Panc1 (cell line): ENCODE data around the gene AIFM1. TPM values are rescaled to one million over a fixed set of nuclear protein-coding genes. Genes with fewer than 3 reads are reported as not detected.

ENCODE experiments used
- ATAC-seq: fragments of 200-7000 bp; cut with Tn5 transposase; 2 replicates; pipeline ENCODE4 v1.9.1; 2020; ENCODE audit warnings: mild to moderate bottlenecking, moderate library complexity
- BruUV-seq: library from RNA; stranded (reverse); fragments of 400-500 nt; replicated peaks from 2 replicates; lab custom pipeline; 2021; lab: Mats Ljungman, UMichigan
- CTCF ChIA-PET: fragments of 300-600 bp; sonication (Branson Sonifier 250); formaldehyde crosslinking; loops from one replicate; lab custom pipeline; 2022; ENCODE audit warnings: antibody characterized with exemption; lab: Charles Lee
- POLR2A ChIA-PET: fragments of 300-600 bp; sonication (Branson Sonifier 250); formaldehyde crosslinking; loops from one replicate; lab custom pipeline; 2022; ENCODE audit warnings: antibody characterized with exemption; lab: Charles Lee
- DNase-seq: peaks from one replicate; pipeline ENCODE4 v3.0.0-alpha.2; 2010; ENCODE audit warnings: low read depth, low spot score
- H3K27ac ChIP-seq: 2 replicates; pipeline ENCODE4 v1.5.1; 2011; ENCODE audit warnings: mild to moderate bottlenecking, low read length, inconsistent platforms
- H3K27me3 ChIP-seq: fragments of 200-500 bp; sonication (Bioruptor generic); 2 replicates; pipeline ENCODE4 v1.6.0; 2014; ENCODE audit warnings: low read length, inconsistent platforms; ENCODE audit not compliant: control insufficient read depth, insufficient read depth
- H3K36me3 ChIP-seq: fragments of 200-500 bp; sonication (Bioruptor generic); 2 replicates; pipeline ENCODE4 v1.5.1; 2014; ENCODE audit warnings: inconsistent platforms, mild to moderate bottlenecking, low read length, moderate library complexity; ENCODE audit not compliant: control insufficient read depth, insufficient read depth
- H3K4me1 ChIP-seq: 2 replicates; pipeline ENCODE4 v1.5.1; 2011; ENCODE audit warnings: inconsistent platforms, mild to moderate bottlenecking, low read length, moderate library complexity; ENCODE audit not compliant: control insufficient read depth, insufficient read depth
- H3K4me3 ChIP-seq, 2 experiments: 2 replicates each; pipeline ENCODE4 v1.5.1; 2011 to 2012; ENCODE audit warnings: low read depth in 2 of 2, low read length in 2 of 2, mild to moderate bottlenecking in 2 of 2, inconsistent platforms in 1 of 2, moderate library complexity in 1 of 2
- H3K9me3 ChIP-seq: fragments of 200-500 bp; sonication (Bioruptor generic); 2 replicates; pipeline ENCODE4 v1.5.1; 2014; ENCODE audit warnings: low read depth, mild to moderate bottlenecking, inconsistent platforms, low read length, moderate library complexity; ENCODE audit not compliant: control insufficient read depth, insufficient read depth
- POLR2AphosphoS5 ChIP-seq: IDR thresholded peaks from 2 replicates; pipeline ENCODE4 v1.6.1; 2012; ENCODE audit warnings: mild to moderate bottlenecking, low read depth, low read length, moderate library complexity
- SIN3A ChIP-seq: IDR thresholded peaks from 2 replicates; pipeline ENCODE4 v1.6.1; 2012; ENCODE audit warnings: low read depth, mild to moderate bottlenecking, low read length, moderate library complexity, borderline replicate concordance; ENCODE audit not compliant: insufficient read depth
- TCF7L2 ChIP-seq: IDR thresholded peaks from 2 replicates; pipeline ENCODE4 v1.6.1; 2011; ENCODE audit warnings: mild to moderate bottlenecking, low read depth, low read length, inconsistent platforms
- in situ Hi-C: cut with HindIII; loops from 2 replicates; pipeline ENCODE4 v1.10.0; 2016; ENCODE audit warnings: low sequenced_read_pairs, low pct_unique_long_range_greater_than_20kb
- intact Hi-C: fragments of 100-400 bp; cut with micrococcal nuclease; formaldehyde crosslinking; loops from one replicate; pipeline ENCODE4 v1.10.0; 2022; ENCODE audit not compliant: unreplicated experiment
- total RNA-seq: library from RNA; stranded (reverse); gene quantifications from one replicate; pipeline ENCODE4 v1.2.1, GENCODE V29; 2021; ENCODE audit not compliant: unreplicated experiment
- TF ChIP-seq, protein P1 (sequence below), 2 experiments: IDR thresholded peaks; 2 replicates each; pipeline ENCODE4 v1.6.1; 2011 to 2012; ENCODE audit warnings: low read depth in 2 of 2, control low read depth in 1 of 2, low read length in 1 of 2, mild to moderate bottlenecking in 1 of 2, moderate library complexity in 1 of 2; ENCODE audit not compliant: insufficient read depth in 1 of 2
- TF ChIP-seq, protein P2 (sequence below): fragments of 450-650 bp; IDR thresholded peaks from 2 replicates; pipeline ENCODE4 v1.5.1; 2017; ENCODE audit warnings: mild to moderate bottlenecking

Gene AIFM1
- total RNA-seq, 1 experiment from 2014 or later: 96.6 TPM

DNA sequence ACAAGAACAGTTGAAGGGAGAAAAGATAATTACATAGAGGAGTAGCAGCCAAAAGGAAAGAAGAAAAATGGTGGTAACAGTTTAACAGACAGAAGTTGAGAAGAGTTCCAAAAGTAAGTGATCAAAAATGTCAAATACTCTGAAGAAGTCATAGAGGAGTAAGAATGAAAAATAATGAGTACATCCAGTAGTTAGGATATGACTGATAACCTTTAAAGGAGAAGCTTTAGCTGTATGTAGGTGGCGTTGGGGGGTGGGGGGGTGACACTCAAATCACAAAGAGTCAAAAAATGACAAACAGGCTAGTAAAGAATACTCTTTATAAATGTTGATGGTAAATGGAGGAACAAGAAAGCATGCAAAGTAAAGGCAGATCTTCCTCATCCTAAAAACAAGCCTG is 46.7 kb upstream of the AIFM1 start:
- ATAC-seq (no peak), DNase-seq (no peak)
- peaks cover 21% of the 10 kb centered on the region for H3K36me3 ChIP-seq
- TF ChIP-seq TCF7L2: no peak
- no peak overlapping the region for H3K4me3 ChIP-seq
- ChIA-PET POLR2A (no interaction called here), CTCF (no interaction called here)
- intact Hi-C loops (no loop called here), in situ Hi-C loops (no loop called here)
- no peaks in the 10 kb centered on the region for H3K4me1 ChIP-seq
- H3K27me3 ChIP-seq: no peaks in the 10 kb centered on the region
- no peaks in the 10 kb centered on the region for H3K9me3 ChIP-seq
- no peak overlapping the region for H3K27ac ChIP-seq
- no TSS peak for BruUV-seq

DNA sequence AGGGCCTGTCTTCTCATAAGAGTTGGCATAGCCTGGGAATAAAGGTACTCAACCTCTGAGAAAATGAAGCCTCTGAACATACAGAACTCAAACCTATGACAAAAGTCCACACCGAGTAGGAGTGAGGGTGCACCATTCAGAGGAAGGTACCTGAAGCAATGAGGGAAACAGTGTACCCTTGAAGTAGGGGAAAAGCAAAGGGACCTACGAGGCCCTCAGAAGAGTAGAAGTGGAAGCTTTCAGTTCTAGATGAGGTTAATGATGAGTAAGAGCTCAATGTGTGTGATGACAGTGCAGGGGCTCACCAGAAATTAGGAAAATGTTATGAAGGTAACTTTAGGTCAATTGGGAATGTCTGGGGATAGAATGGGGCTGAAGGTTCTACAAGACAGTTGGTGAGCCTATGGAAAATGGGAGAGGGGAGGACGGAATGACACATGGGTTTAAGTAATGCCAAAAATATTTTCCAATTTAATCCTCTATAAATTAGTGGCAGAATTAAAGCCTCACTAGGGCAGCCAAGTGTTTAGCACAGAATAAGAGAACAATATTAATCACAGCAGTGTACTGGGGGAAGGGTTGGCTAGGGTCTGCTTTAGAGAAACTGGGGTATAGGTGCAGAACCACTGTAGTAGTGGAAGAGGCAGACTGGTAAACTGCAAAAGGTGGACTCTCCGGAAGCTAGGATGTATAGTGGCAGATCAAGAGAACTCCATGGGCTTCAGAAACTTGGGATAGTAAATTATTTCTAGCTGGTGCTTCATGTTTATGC is 46.0 kb upstream of the AIFM1 start:
- Histone ChIP-seq H3K4me1 (no peaks in the 10 kb centered on the region), H3K4me3 (no peak overlapping the region), H3K27ac (no peak overlapping the region), H3K9me3 (no peaks in the 10 kb centered on the region), H3K36me3 (peaks cover 21% of the 10 kb centered on the region), H3K27me3 (no peaks in the 10 kb centered on the region)
- POLR2A ChIA-PET: no interaction called here
- ATAC-seq (no peak), DNase-seq (no peak)
- intact Hi-C loops: no loop called here
- TF ChIP-seq, protein P1, sequence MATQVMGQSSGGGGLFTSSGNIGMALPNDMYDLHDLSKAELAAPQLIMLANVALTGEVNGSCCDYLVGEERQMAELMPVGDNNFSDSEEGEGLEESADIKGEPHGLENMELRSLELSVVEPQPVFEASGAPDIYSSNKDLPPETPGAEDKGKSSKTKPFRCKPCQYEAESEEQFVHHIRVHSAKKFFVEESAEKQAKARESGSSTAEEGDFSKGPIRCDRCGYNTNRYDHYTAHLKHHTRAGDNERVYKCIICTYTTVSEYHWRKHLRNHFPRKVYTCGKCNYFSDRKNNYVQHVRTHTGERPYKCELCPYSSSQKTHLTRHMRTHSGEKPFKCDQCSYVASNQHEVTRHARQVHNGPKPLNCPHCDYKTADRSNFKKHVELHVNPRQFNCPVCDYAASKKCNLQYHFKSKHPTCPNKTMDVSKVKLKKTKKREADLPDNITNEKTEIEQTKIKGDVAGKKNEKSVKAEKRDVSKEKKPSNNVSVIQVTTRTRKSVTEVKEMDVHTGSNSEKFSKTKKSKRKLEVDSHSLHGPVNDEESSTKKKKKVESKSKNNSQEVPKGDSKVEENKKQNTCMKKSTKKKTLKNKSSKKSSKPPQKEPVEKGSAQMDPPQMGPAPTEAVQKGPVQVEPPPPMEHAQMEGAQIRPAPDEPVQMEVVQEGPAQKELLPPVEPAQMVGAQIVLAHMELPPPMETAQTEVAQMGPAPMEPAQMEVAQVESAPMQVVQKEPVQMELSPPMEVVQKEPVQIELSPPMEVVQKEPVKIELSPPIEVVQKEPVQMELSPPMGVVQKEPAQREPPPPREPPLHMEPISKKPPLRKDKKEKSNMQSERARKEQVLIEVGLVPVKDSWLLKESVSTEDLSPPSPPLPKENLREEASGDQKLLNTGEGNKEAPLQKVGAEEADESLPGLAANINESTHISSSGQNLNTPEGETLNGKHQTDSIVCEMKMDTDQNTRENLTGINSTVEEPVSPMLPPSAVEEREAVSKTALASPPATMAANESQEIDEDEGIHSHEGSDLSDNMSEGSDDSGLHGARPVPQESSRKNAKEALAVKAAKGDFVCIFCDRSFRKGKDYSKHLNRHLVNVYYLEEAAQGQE (IDR thresholded peaks at IDR 0.05; ENCODE audit: insufficient read depth in 1 of 2, low read depth in 2 of 2, low read length in 1 of 2): no peak
- TF ChIP-seq SIN3A: no peak
- no peak for TF ChIP-seq TCF7L2
- no peak for TF ChIP-seq POLR2AphosphoS5
- TF ChIP-seq, protein P2, sequence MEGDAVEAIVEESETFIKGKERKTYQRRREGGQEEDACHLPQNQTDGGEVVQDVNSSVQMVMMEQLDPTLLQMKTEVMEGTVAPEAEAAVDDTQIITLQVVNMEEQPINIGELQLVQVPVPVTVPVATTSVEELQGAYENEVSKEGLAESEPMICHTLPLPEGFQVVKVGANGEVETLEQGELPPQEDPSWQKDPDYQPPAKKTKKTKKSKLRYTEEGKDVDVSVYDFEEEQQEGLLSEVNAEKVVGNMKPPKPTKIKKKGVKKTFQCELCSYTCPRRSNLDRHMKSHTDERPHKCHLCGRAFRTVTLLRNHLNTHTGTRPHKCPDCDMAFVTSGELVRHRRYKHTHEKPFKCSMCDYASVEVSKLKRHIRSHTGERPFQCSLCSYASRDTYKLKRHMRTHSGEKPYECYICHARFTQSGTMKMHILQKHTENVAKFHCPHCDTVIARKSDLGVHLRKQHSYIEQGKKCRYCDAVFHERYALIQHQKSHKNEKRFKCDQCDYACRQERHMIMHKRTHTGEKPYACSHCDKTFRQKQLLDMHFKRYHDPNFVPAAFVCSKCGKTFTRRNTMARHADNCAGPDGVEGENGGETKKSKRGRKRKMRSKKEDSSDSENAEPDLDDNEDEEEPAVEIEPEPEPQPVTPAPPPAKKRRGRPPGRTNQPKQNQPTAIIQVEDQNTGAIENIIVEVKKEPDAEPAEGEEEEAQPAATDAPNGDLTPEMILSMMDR: no peak
- in situ Hi-C loops: no loop called here
- CTCF ChIA-PET: no interaction called here
- BruUV-seq: no TSS peak

DNA sequence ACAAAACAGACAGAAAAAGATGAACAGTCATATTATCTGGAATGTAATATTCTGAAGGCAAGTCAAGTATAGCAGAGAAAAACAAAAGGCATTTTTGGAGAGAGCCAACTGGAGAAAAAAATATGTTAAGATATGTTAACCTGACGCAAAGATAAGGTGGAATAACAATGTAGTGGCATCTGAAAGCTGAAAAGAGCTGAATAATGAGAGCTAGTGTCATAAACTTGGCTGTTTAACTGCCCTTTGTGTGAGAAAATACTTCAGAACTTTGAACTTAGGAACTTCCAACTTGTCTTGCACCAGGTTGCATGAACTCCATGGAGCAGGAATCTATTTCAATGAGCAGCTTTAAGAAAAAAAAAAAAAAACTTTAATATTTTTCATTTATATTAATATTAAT is 39.0 kb upstream of the AIFM1 start:
- DNase-seq: no peak
- ChIA-PET CTCF (no interaction called here), POLR2A (no interaction called here)
- in situ Hi-C loops (no loop called here), intact Hi-C loops (no loop called here)
- BruUV-seq: no TSS peak
- Histone ChIP-seq H3K27me3 (no peaks in the 10 kb centered on the region), H3K27ac (no peak overlapping the region), H3K9me3 (no peaks in the 10 kb centered on the region), H3K4me3 (no peak overlapping the region), H3K36me3 (peaks cover 14% of the 10 kb centered on the region), H3K4me1 (no peaks in the 10 kb centered on the region)
- no peak for ATAC-seq
- TF ChIP-seq, protein P2: no peak
- TF ChIP-seq SIN3A: no peak
